HEK293 (cell line): ENCODE data around the gene PPFIA3.

ENCODE experiments used
- CTCF ChIA-PET: fragments of 350-600 bp; formaldehyde crosslinking; extraction: SDS; loops from one replicate; lab custom pipeline; 2021; ENCODE audit warnings: antibody characterized with exemption; lab: Yijun Ruan, JAX
- POLR2A ChIA-PET: fragments of 300-600 bp; formaldehyde crosslinking; extraction: SDS; loops from one replicate; lab custom pipeline; 2020; ENCODE audit warnings: antibody characterized with exemption, inconsistent platforms; lab: Yijun Ruan, JAX
- H3K27ac ChIP-seq: fragments of 200-500 bp; sonication (Bioruptor generic); 2 replicates; pipeline ENCODE4 v1.5.1; 2014; ENCODE audit warnings: low read depth, low read length, control low read depth, inconsistent platforms; ENCODE audit errors: extremely low read depth
- H3K36me3 ChIP-seq, 2 experiments: fragments of 200-500 bp in 1 of 2; sonication (Bioruptor generic) in 1 of 2; 1 replicate in 1 of 2; 2 replicates in 1 of 2; pipeline ENCODE4 v1.5.1; 2014 to 2017; ENCODE audit warnings: inconsistent platforms in 2 of 2, low read length in 2 of 2; ENCODE audit not compliant: control insufficient read depth in 2 of 2, insufficient read depth in 1 of 2
- H3K4me1 ChIP-seq: fragments of 200-500 bp; sonication (Bioruptor generic); 2 replicates; pipeline ENCODE4 v1.5.1; 2014; ENCODE audit warnings: mild to moderate bottlenecking, low read length, inconsistent platforms; ENCODE audit not compliant: control insufficient read depth, insufficient read depth
- H3K4me3 ChIP-seq: 2 replicates; pipeline ENCODE4 v1.5.1; 2011; ENCODE audit warnings: low read depth, mild to moderate bottlenecking, control low read depth, low read length, moderate library complexity
- H3K9me3 ChIP-seq: fragments of 200-500 bp; sonication (Bioruptor generic); 2 replicates; pipeline ENCODE4 v1.5.1; 2014; ENCODE audit warnings: low read depth, low read length, inconsistent platforms; ENCODE audit not compliant: control insufficient read depth, insufficient read depth
- CTCF ChIP-seq: fragments of 450-650 bp; formaldehyde crosslinking; IDR thresholded peaks from 2 replicates; pipeline ENCODE4 v1.5.1; 2016; ENCODE audit warnings: missing biosample characterization, missing genetic modification characterization
- FEZF1 ChIP-seq: fragments of 450-650 bp; formaldehyde crosslinking; IDR thresholded peaks from 2 replicates; pipeline ENCODE4 v1.5.1; 2016; ENCODE audit warnings: missing biosample characterization, missing genetic modification characterization
- GLIS2 ChIP-seq: fragments of 450-650 bp; formaldehyde crosslinking; IDR thresholded peaks from 2 replicates; pipeline ENCODE4 v1.5.1; 2016; ENCODE audit warnings: missing biosample characterization, missing genetic modification characterization
- INSM2 ChIP-seq: fragments of 450-650 bp; formaldehyde crosslinking; IDR thresholded peaks from 2 replicates; pipeline ENCODE4 v1.5.1; 2016; ENCODE audit warnings: missing biosample characterization, missing genetic modification characterization
- SCRT1 ChIP-seq: fragments of 450-650 bp; formaldehyde crosslinking; IDR thresholded peaks from 2 replicates; pipeline ENCODE4 v1.5.1; 2016; ENCODE audit warnings: missing biosample characterization, missing genetic modification characterization, borderline replicate concordance
- TRIM28 ChIP-seq: IDR thresholded peaks from 2 replicates; pipeline ENCODE4 v1.6.1; 2011; ENCODE audit warnings: low read length, control low read depth, borderline replicate concordance
- YY1 ChIP-seq: fragments of 450-650 bp; formaldehyde crosslinking; IDR thresholded peaks from 2 replicates; pipeline ENCODE4 v1.5.1; 2018; ENCODE audit warnings: missing biosample characterization, missing genetic modification characterization
- ZNF16 ChIP-seq: fragments of 450-650 bp; formaldehyde crosslinking; IDR thresholded peaks from 2 replicates; pipeline ENCODE4 v1.5.1; 2016; ENCODE audit warnings: low read depth, missing biosample characterization, missing genetic modification characterization
- ZNF184 ChIP-seq: fragments of 450-650 bp; IDR thresholded peaks from 2 replicates; pipeline ENCODE4 v1.5.1; 2018; ENCODE audit warnings: missing biosample characterization, mild to moderate bottlenecking, missing genetic modification characterization
- ZNF362 ChIP-seq: fragments of 450-650 bp; formaldehyde crosslinking; IDR thresholded peaks from 2 replicates; pipeline ENCODE4 v1.5.1; 2016; ENCODE audit warnings: missing biosample characterization, missing genetic modification characterization
- ZNF514 ChIP-seq: fragments of 450-650 bp; formaldehyde crosslinking; IDR thresholded peaks from 2 replicates; pipeline ENCODE4 v1.5.1; 2016; ENCODE audit warnings: missing biosample characterization, missing genetic modification characterization
- ZNF558 ChIP-seq: fragments of 450-650 bp; formaldehyde crosslinking; IDR thresholded peaks from 2 replicates; pipeline ENCODE4 v1.5.1; 2016; ENCODE audit warnings: missing biosample characterization, missing genetic modification characterization
- ZNF76 ChIP-seq: fragments of 450-650 bp; formaldehyde crosslinking; IDR thresholded peaks from 2 replicates; pipeline ENCODE4; 2016; ENCODE audit warnings: low read depth, missing biosample characterization, missing genetic modification characterization, borderline replicate concordance
- ZNF785 ChIP-seq: fragments of 450-650 bp; formaldehyde crosslinking; IDR thresholded peaks from 2 replicates; pipeline ENCODE4 v1.5.1; 2016; ENCODE audit warnings: missing biosample characterization, missing genetic modification characterization
- ZSCAN23 ChIP-seq: fragments of 450-650 bp; formaldehyde crosslinking; IDR thresholded peaks from 2 replicates; pipeline ENCODE4 v1.5.1; 2016; ENCODE audit warnings: missing biosample characterization, missing genetic modification characterization
- ZSCAN30 ChIP-seq: fragments of 450-650 bp; IDR thresholded peaks from 2 replicates; pipeline ENCODE4 v1.5.1; 2018; ENCODE audit warnings: missing biosample characterization, mild to moderate bottlenecking, missing genetic modification characterization, moderate library complexity

Gene PPFIA3

DNA sequence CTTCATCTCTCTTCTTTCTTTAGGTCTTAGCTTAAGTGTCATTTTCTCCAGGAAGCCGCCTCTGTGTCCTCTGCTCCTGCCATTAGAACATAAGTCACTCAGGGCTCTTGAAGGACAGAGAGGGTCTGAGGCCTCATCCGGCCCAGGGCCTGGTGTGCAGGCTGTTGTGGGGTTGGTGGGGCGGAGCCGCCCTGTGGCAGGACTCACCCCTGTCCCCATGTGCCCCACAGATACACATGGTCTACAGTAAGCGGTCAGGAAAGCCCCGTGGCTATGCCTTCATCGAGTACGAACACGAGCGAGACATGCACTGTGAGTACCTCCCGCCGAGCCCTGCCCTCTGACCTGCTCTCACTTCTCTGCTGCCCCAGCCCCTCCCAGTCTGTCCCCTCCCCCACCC lies 18.2 kb upstream of the PPFIA3 start (continued):
- no peak for TF ChIP-seq YY1 (tag by site-specific recombination)
- TF ChIP-seq, all 188 proteins: peak for 0

GRCh38 chr19:49102303-49102702 lies 17.0 kb upstream of the PPFIA3 start:
- POLR2A ChIA-PET = interaction anchor here (0.6 kb wide), 1 partner anchor 126 kb away, joined by 4 read pairs; no protein-coding TSS in a partner anchor
- Histone ChIP-seq H3K9me3 (no peaks in the 10 kb centered on the region), H3K4me3 (no peak overlapping the region), H3K27ac (no peak overlapping the region), H3K4me1 (peaks cover 3% of the 10 kb centered on the region), H3K36me3 (peaks cover 75 to 94% of the 10 kb centered on the region in 2 experiments)
- no peak for TF ChIP-seq ZNF362 (tag by site-specific recombination)
- no peak for TF ChIP-seq SCRT1 (tag by site-specific recombination)
- no peak for TF ChIP-seq ZNF16 (tag by site-specific recombination)
- no peak for TF ChIP-seq ZNF785
- no peak for TF ChIP-seq TRIM28
- TF ChIP-seq CTCF (tag by site-specific recombination) = no peak
- TF ChIP-seq INSM2 = no peak
- TF ChIP-seq ZNF184 (tag by site-specific recombination) = no peak
- no peak for TF ChIP-seq ZNF514 (tag by site-specific recombination)
- no peak for TF ChIP-seq ZSCAN30 (tag by site-specific recombination)
- CTCF ChIA-PET = interaction anchor here (0.5 to 1.9 kb wide), 4 partner anchors 97 to 126 kb away, joined by 3 to 5 read pairs (median 4); no protein-coding TSS in a partner anchor

DNA sequence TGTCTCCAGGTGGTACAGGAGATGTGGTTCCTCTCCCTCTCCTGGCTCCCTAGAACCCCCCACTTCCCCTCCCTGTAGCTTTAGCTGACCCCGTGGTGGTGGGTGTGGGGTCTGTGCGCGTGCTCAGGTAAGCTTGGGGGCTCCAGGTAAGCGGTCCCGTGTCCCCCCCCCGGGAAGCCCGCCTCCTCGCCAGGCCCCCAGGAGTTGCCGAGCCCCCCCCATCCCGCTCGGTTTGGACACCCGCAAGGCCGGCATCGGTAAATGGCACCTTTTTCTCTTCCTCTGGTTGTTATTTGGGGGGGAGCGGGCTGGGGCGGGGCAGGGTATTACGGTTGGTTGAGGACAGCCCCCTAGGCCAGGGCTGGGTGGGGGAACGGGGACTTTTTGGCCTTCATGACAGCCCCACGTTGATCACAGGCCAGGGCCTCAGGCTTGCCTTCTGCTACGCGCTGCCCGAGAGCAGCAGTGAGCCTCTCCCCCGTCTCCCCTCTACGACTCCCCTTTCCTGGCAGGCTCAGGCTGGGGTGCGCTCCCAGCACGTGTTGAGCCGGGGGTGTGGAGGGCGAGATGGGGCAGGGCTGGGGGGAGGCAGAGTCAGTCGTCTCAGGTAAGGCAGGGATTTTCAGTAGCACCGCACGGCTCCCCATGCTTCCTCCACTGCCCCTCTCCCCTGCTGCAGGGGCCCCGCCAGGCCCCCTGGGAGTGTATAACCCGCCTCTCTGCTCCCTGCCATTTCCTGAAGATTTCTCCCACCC lies 15.8 kb upstream of the PPFIA3 start:
- Histone ChIP-seq H3K27ac (0 out of 2 replicates have a peak overlapping the region, but pooled peaks have one; percentile 9), H3K9me3 (no peaks in the 10 kb centered on the region), H3K4me1 (no peaks in the 10 kb centered on the region), H3K4me3 (no peak overlapping the region), H3K36me3 (peaks cover 82 to 94% of the 10 kb centered on the region in 2 experiments)
- ChIA-PET POLR2A (interaction anchor here (0.6 kb wide), 1 partner anchor 766 kb away, joined by 5 read pairs; no protein-coding TSS in a partner anchor), CTCF (interaction anchor here (0.6 to 1.9 kb wide), 3 partner anchors 11 to 95 kb away, joined by 3 to 5 read pairs (median 3); no protein-coding TSS in a partner anchor)
- TF ChIP-seq YY1 (tag by site-specific recombination) (no peak), FEZF1 (tag by site-specific recombination) (no peak), ZNF76 (tag by site-specific recombination) (no peak), GLIS2 (tag by site-specific recombination) (0 out of 2 replicates have a peak, but pooled peaks have one; percentile 23), ZSCAN23 (tag by site-specific recombination) (no peak), ZNF558 (tag by site-specific recombination) (no peak)
